ENCODE results near the gene STK25. TPM values are rescaled to one million over a fixed set of nuclear protein-coding genes. Genes with fewer than 3 reads are reported as not detected.
"Not testable (repeated sequence)": the region's sequence is repeated elsewhere in the genome, so short reads cannot be mapped to it uniquely, and the experiment has no call there.

The STK25 gene
- total RNA-seq, 2 experiments from 2014 or later, result 133 to 135 TPM

- Mint-ChIP-seq H3K4me1 (no peaks in the 10 kb centered on the region), H3K27me3 (peaks cover 26% of the 10 kb centered on the region), H3K4me3 (no peak overlapping the region), H3K36me3 (ENCODE audit: low read depth) (no peaks in the 10 kb centered on the region), H3K27ac (no peak overlapping the region), H3K9me3 (no peaks in the 10 kb centered on the region)
- DNase-seq, result no peak
- ChIA-PET CTCF (no interaction called here), POLR2A (no interaction called here)
Measured at GRCh38 chr2:241454837-241455485, 53.4 kb downstream of the STK25 start.

- DNase-seq; H3K9me3 Mint-ChIP-seq; H3K4me1 Mint-ChIP-seq; H3K36me3 Mint-ChIP-seq (ENCODE audit: low read depth); CTCF ChIA-PET; POLR2A ChIA-PET; H3K4me3 Mint-ChIP-seq; H3K27ac Mint-ChIP-seq: not testable (repeated sequence)
- peaks cover 28% of the 10 kb centered on the region for H3K27me3 Mint-ChIP-seq
Measured at GRCh38 chr2:241453919-241454318, 54.5 kb downstream of the STK25 start.

GRCh38 chr2:241451840-241452506 lies 56.4 kb downstream of the STK25 start:
- ChIA-PET POLR2A (no interaction called here), CTCF (interaction anchor here (0.6 to 2.0 kb wide), 6 partner anchors 8 to 56 kb away, joined by 3 to 5 read pairs (median 3); no protein-coding TSS in a partner anchor)
- no peak overlapping the region for H3K27ac Mint-ChIP-seq
- H3K4me1 Mint-ChIP-seq, result no peaks in the 10 kb centered on the region
- H3K4me3 Mint-ChIP-seq, result no peak overlapping the region
- H3K36me3 Mint-ChIP-seq (ENCODE audit: low read depth), result peaks cover 3% of the 10 kb centered on the region
- no peaks in the 10 kb centered on the region for H3K9me3 Mint-ChIP-seq
- no peak for DNase-seq
- peaks cover 42% of the 10 kb centered on the region for H3K27me3 Mint-ChIP-seq

GRCh38 chr2:241450092-241450491 lies 58.3 kb downstream of the STK25 start:
- DNase-seq; H3K9me3 Mint-ChIP-seq; H3K27ac Mint-ChIP-seq; H3K36me3 Mint-ChIP-seq (ENCODE audit: low read depth); POLR2A ChIA-PET; H3K4me3 Mint-ChIP-seq: not testable (repeated sequence)
- Mint-ChIP-seq H3K4me1 (peaks cover 11% of the 10 kb centered on the region), H3K27me3 (peaks cover 43% of the 10 kb centered on the region)
- CTCF ChIA-PET, result interaction anchor here (0.7 kb wide), 1 partner anchor 36 kb away, joined by 3 read pairs; no protein-coding TSS in a partner anchor

DNA sequence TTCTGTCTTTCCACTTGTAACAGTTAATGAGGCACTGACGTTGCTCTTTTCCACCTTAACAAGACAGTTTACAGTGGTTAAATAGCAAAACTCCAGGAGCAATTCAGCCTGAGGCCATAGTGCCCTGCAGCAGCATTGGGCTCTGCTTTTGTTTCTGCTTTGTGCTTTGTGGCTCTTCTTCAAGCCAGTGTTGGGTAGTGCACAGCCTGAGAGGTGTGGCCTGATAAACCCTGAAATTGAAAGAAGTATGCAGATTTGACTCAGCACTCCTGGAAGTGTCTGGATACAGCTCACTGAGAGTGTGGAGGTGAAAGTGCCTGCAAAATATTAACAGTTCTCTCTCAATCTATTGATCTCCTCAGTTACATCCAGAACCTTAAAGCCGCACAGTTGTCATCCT lies 63.0 kb downstream of the STK25 start:
- peak; percentile 38 for DNase-seq
- Mint-ChIP-seq H3K27ac (no peak overlapping the region), H3K9me3 (no peaks in the 10 kb centered on the region), H3K27me3 (peaks cover 42% of the 10 kb centered on the region), H3K36me3 (ENCODE audit: low read depth) (peaks cover 23% of the 10 kb centered on the region), H3K4me1 (peaks cover 34% of the 10 kb centered on the region), H3K4me3 (no peak overlapping the region)
- CTCF ChIA-PET, result no interaction called here
- POLR2A ChIA-PET, result interaction anchor here (0.5 kb wide), 1 partner anchor 35 kb away, joined by 3 read pairs; no protein-coding TSS in a partner anchor

GRCh38 chr2:241443486-241444223 lies 64.7 kb downstream of the STK25 start:
- Mint-ChIP-seq H3K27me3 (peaks cover 37% of the 10 kb centered on the region), H3K27ac (peak overlapping the region; percentile 1), H3K9me3 (no peaks in the 10 kb centered on the region), H3K4me1 (peaks cover 34% of the 10 kb centered on the region), H3K36me3 (ENCODE audit: low read depth) (peaks cover 28% of the 10 kb centered on the region), H3K4me3 (peak overlapping the region; percentile 14)
- ChIA-PET POLR2A (no interaction called here), CTCF (interaction anchor here (0.9 to 1.5 kb wide), 3 partner anchors 9 to 66 kb away, joined by 3 read pairs; no protein-coding TSS in a partner anchor)
- DNase-seq, result peak; percentile 94

Small RNAs within 50 kb of the gene (microRNA-seq; reads per million reads assigned to microRNA genes)
- gene MIR3133 (ENCODE audit: borderline microRNAs expressed, borderline replicate concordance), result not detected

Other genes with a start within 250 kb of the STK25 start
- gene HDLBP, start 192.9 kb downstream of the STK25 start, total RNA-seq, result 100 to 1,000 TPM; 198 to 203 TPM
- 100 to 1,000 TPM; 195 to 211 TPM for gene SEPTIN2, start 192.7 kb downstream of the STK25 start, total RNA-seq
- gene FARP2, start 152.3 kb downstream of the STK25 start, total RNA-seq, result 10 to 100 TPM; 18.2 to 18.4 TPM
- gene BOK, start 50.2 kb upstream of the STK25 start, total RNA-seq, result not detected
- 10 to 100 TPM; 35.4 to 37.0 TPM for gene THAP4, start 128.6 kb upstream of the STK25 start, total RNA-seq
- gene ATG4B, start 129.1 kb upstream of the STK25 start, total RNA-seq, result 10 to 100 TPM; 75.0 to 88.3 TPM
- gene DTYMK, start 178.2 kb upstream of the STK25 start, total RNA-seq, result 10 to 100 TPM; 79.7 to 87.0 TPM
- 10 to 100 TPM; 39.9 to 45.4 TPM for gene ING5, start 193.5 kb upstream of the STK25 start, total RNA-seq
- gene D2HGDH, start 226.0 kb upstream of the STK25 start, total RNA-seq, result 10 to 100 TPM; 18.5 to 29.2 TPM